Measurements from ENCODE around the gene STAC2. TPM values are rescaled to one million over a fixed set of nuclear protein-coding genes. Genes with fewer than 3 reads are reported as not detected.

Gene STAC2
- total RNA-seq, 4 donors from 2014 or later, result 0.27 to 0.66 TPM; not detected in 2

GRCh38 chr17:39183045-39183444, 42.7 kb downstream of the STAC2 start:
- Histone ChIP-seq H3K4me1 (no peaks in the 10 kb centered on the region), H3K36me3 (peaks cover 0 to 22% (median 0%) of the 10 kb centered on the region in 3 donors), H3K27me3 (no peaks in the 10 kb centered on the region), H3K9me3 (no peaks in the 10 kb centered on the region), H3K4me3 (no peak overlapping the region), H3K27ac (no peak overlapping the region)
- no peak for TF ChIP-seq CTCF (IDR thresholded peaks at IDR 0.05)
- TF ChIP-seq POLR2A (IDR thresholded peaks at IDR 0.05), result no peak
- DNase-seq, result no peak

- no peak for DNase-seq
- H3K4me3 ChIP-seq, result no peak overlapping the region
- H3K27ac ChIP-seq, result no peak overlapping the region
- TF ChIP-seq CTCF (IDR thresholded peaks at IDR 0.05) (no peak), POLR2A (IDR thresholded peaks at IDR 0.05) (no peak)
- H3K36me3 ChIP-seq, result peaks cover 0 to 22% (median 0%) of the 10 kb centered on the region in 3 donors
- no peaks in the 10 kb centered on the region for H3K27me3 ChIP-seq
- no peaks in the 10 kb centered on the region for H3K9me3 ChIP-seq
- no peaks in the 10 kb centered on the region for H3K4me1 ChIP-seq
These were observed 44.4 kb downstream of the STAC2 start for GRCh38 chr17:39181303-39181702.

- peak in 1 of 3 donors; percentile 67 for DNase-seq
- H3K36me3 ChIP-seq, result peaks cover 0 to 8% (median 0%) of the 10 kb centered on the region in 3 donors
These were observed 47.2 kb downstream of the STAC2 start for GRCh38 chr17:39178536-39178935.

GRCh38 chr17:39177256-39177655, 48.5 kb downstream of the STAC2 start:
- DNase-seq, result no peak
- H3K36me3 ChIP-seq, result no peaks in the 10 kb centered on the region

More at GRCh38 chr17:39178536-39178935, 47.2 kb downstream of the STAC2 start:
- Histone ChIP-seq H3K27ac (no peak overlapping the region), H3K4me3 (no peak overlapping the region), H3K9me3 (no peaks in the 10 kb centered on the region), H3K4me1 (peaks cover 0 to 4% (median 2%) of the 10 kb centered on the region in 4 donors), H3K27me3 (no peaks in the 10 kb centered on the region)
- no peak for TF ChIP-seq CTCF (IDR thresholded peaks at IDR 0.05)
- no peak for TF ChIP-seq POLR2A (IDR thresholded peaks at IDR 0.05)

GRCh38 chr17:39175695-39176093, 50.1 kb downstream of the STAC2 start:
- DNase-seq, result no peak
- Histone ChIP-seq H3K9me3 (no peaks in the 10 kb centered on the region), H3K36me3 (no peaks in the 10 kb centered on the region), H3K4me1 (peaks cover 0 to 4% (median 2%) of the 10 kb centered on the region in 4 donors), H3K27ac (no peak overlapping the region), H3K27me3 (no peaks in the 10 kb centered on the region), H3K4me3 (no peak overlapping the region)
- no peak for TF ChIP-seq POLR2A (IDR thresholded peaks at IDR 0.05)
- TF ChIP-seq CTCF (IDR thresholded peaks at IDR 0.05), result no peak

More at GRCh38 chr17:39177256-39177655, 48.5 kb downstream of the STAC2 start:
- no peak for TF ChIP-seq CTCF (IDR thresholded peaks at IDR 0.05)
- TF ChIP-seq POLR2A (IDR thresholded peaks at IDR 0.05), result no peak
- peaks cover 0 to 4% (median 2%) of the 10 kb centered on the region in 4 donors for H3K4me1 ChIP-seq
- no peaks in the 10 kb centered on the region for H3K9me3 ChIP-seq
- no peak overlapping the region for H3K27ac ChIP-seq
- H3K4me3 ChIP-seq, result no peak overlapping the region
- no peaks in the 10 kb centered on the region for H3K27me3 ChIP-seq

Measured in Peyer's patch (tissue), 4 donors.